ENCODE measurements around the gene TSPAN13. TPM values are rescaled to one million over a fixed set of nuclear protein-coding genes. Genes with fewer than 3 reads are reported as not detected.

The TSPAN13 gene
- total RNA-seq, 1 donor from 2014 or later: 81.1 TPM

DNA sequence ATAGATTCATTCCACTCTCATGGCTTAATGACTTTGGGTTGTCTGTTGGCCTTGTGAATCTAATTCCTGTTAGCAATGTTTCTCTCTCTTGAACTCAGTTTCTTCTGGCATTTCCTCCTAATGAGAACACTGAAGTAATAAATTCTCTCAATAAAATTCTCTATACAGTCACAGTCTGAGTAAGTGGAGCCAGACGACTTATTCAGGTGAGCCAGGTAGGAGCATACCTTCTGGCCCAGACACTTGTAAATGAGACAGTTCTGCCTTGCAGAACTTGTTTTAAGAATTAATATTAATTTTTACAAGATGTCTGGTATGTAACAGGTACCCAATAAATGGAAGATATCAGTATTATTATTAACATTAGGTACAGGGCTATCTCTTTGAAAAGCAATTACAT lies 79.8 kb downstream of the TSPAN13 start:
- H3K4me1 Mint-ChIP-seq (ENCODE audit: low read depth, unreplicated experiment): no peaks in the 10 kb centered on the region
- TF ChIP-seq, protein P1, sequence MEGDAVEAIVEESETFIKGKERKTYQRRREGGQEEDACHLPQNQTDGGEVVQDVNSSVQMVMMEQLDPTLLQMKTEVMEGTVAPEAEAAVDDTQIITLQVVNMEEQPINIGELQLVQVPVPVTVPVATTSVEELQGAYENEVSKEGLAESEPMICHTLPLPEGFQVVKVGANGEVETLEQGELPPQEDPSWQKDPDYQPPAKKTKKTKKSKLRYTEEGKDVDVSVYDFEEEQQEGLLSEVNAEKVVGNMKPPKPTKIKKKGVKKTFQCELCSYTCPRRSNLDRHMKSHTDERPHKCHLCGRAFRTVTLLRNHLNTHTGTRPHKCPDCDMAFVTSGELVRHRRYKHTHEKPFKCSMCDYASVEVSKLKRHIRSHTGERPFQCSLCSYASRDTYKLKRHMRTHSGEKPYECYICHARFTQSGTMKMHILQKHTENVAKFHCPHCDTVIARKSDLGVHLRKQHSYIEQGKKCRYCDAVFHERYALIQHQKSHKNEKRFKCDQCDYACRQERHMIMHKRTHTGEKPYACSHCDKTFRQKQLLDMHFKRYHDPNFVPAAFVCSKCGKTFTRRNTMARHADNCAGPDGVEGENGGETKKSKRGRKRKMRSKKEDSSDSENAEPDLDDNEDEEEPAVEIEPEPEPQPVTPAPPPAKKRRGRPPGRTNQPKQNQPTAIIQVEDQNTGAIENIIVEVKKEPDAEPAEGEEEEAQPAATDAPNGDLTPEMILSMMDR (IDR thresholded peaks at IDR 0.05; ENCODE audit: partially characterized antibody, unreplicated experiment): no peak
- no peak overlapping the region for H3K27ac Mint-ChIP-seq (ENCODE audit: unreplicated experiment)
- no peak overlapping the region for H3K4me3 Mint-ChIP-seq (ENCODE audit: unreplicated experiment)
- no peaks in the 10 kb centered on the region for H3K9me3 Mint-ChIP-seq (ENCODE audit: unreplicated experiment)
- no peak for DNase-seq
- peaks cover 1% of the 10 kb centered on the region for H3K27me3 Mint-ChIP-seq (ENCODE audit: unreplicated experiment)
- H3K36me3 Mint-ChIP-seq (ENCODE audit: unreplicated experiment): peaks cover 7% of the 10 kb centered on the region

Other genes with a start within 250 kb of the TSPAN13 start
- not detected for gene LRRC72, start 226.9 kb upstream of the TSPAN13 start, total RNA-seq (ENCODE audit: unreplicated experiment)
- 9.4 TPM for gene ANKMY2, start 108.0 kb upstream of the TSPAN13 start, total RNA-seq (ENCODE audit: unreplicated experiment)
- 86.7 TPM for gene BZW2, start 107.6 kb upstream of the TSPAN13 start, total RNA-seq (ENCODE audit: unreplicated experiment)
- not detected for gene AGR2, start 51.2 kb downstream of the TSPAN13 start, total RNA-seq (ENCODE audit: unreplicated experiment)
- gene AGR3, start 128.2 kb downstream of the TSPAN13 start, total RNA-seq (ENCODE audit: unreplicated experiment): not detected